Smooth muscle cell of bladder (primary cell): ENCODE data around the gene THBS4. TPM values are rescaled to one million over a fixed set of nuclear protein-coding genes. Genes with fewer than 3 reads are reported as not detected.

Experiments used
- total RNA-seq: library from RNA; depleted of rRNA; stranded (reverse); fragments of >200 nt; gene quantifications from 2 replicates; pipeline ENCODE4 v1.2.3, GENCODE V29; 2014

THBS4 gene
- 1.1 and 3.2 TPM in 2 replicates for total RNA-seq

DNA sequence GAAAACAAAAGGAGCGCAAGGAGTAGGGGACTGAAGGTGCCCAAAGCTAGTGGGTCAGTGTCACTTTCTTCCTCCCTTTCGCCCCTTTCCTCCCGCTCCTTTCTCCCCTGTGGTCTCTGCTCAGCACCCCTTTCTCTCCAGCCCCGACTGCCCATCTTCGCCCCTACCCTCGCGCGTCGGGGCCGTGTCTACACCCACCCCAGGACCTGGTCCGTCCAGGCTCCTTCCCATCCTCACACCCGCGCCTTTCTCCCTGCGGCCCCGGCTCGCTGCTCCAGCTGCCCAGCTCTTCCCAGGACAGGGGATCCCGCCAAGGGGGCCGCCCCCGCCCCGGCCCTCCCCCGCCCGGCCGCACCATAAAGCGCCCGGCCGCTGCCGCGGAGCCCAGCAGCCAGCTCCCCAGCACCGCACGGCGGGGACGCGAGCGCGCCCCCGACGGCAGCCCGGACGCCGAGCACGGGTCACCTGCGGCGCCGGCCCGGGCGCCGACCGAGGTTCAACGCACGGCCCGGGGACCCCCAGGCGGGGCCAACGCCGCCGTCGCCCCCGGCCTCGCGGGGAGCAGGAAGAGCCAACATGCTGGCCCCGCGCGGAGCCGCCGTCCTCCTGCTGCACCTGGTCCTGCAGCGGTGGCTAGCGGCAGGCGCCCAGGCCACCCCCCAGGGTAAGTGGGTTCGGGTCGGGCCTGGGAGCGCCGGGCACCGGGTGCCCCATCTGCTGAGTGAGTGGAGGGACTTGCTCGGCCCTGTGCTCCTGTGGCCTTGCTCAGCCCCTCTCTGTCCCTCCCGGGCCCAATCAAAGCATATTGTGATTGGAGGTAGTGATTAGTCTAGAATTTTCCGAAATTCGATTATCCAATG lies at the start of gene THBS4:
Gene THBS4 (plus strand): TSS at position 387 of the 860 bp plus-strand sequence. CDS start 190 bp downstream, at position 577.

GRCh38 chr5:79990598-79991507 lies 44.3 kb upstream of the THBS4 start, which contains the start of gene MTX3:
Gene MTX3, minus strand, starts transcription at chr5:79991262. Its CDS starts 24 bp downstream, at chr5:79991238.

Other genes with a start within 250 kb of the THBS4 start
- gene MTX3, start 44.1 kb upstream of the THBS4 start, total RNA-seq: 10.7 and 10.8 TPM in 2 replicates
- gene SERINC5, start 220.7 kb downstream of the THBS4 start, total RNA-seq: 16.0 and 16.6 TPM in 2 replicates